HG03565 (cell line): ENCODE measurements around the gene OLIG1.

Source experiments
- ATAC-seq: cut with Tn5 transposase; IDR thresholded peaks from one replicate; pipeline ENCODE4 v1.9.1; 2021; ENCODE audit warnings: mild to moderate bottlenecking, moderate library complexity; ENCODE audit not compliant: unreplicated experiment

The OLIG1 gene

GRCh38 chr21:33030633-33031032 is 39.3 kb upstream of the OLIG1 start:
- no peak for ATAC-seq

- ATAC-seq = no peak
These were observed 38.6 kb upstream of the OLIG1 start for GRCh38 chr21:33031152-33031911.

GRCh38 chr21:33032434-33033047 is 37.4 kb upstream of the OLIG1 start:
- ATAC-seq = no peak

DNA sequence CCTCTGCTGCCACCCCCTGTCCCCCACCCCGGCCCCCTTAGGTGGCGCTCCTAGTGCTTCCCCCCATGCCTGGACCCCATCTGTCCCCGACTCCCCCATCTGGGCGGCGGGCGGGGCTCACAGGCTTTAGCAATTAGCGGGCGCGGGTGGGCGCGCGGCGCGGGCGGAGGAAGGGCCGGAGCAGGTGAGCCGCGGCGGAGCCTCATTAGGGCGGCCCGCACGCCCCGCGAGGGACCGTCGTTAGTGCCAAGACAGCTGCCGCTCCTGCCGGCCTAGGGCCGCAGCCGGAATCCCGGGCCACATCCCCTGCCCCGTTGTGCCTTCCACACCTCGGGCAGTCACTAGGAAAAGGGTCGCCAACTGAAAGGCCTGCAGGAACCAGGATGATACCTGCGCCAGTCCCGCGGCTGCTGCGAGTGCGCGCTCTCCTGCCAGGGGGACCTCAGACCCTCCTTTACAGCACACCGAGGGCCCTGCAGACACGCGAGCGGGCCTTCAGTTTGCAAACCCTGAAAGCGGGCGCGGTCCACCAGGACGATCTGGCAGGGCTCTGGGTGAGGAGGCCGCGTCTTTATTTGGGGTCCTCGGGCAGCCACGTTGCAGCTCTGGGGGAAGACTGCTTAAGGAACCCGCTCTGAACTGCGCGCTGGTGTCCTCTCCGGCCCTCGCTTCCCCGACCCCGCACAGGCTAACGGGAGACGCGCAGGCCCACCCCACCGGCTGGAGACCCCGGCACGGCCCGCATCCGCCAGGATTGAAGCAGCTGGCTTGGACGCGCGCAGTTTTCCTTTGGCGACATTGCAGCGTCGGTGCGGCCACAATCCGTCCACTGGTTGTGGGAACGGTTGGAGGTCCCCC is 36.6 kb upstream of the OLIG1 start:
- ATAC-seq = no peak

GRCh38 chr21:33033961-33034413 is 36.0 kb upstream of the OLIG1 start:
- no peak for ATAC-seq

GRCh38 chr21:33035147-33035546 is 34.8 kb upstream of the OLIG1 start:
- ATAC-seq = no peak

GRCh38 chr21:33036430-33037162 is 33.3 kb upstream of the OLIG1 start:
- no peak for ATAC-seq

DNA sequence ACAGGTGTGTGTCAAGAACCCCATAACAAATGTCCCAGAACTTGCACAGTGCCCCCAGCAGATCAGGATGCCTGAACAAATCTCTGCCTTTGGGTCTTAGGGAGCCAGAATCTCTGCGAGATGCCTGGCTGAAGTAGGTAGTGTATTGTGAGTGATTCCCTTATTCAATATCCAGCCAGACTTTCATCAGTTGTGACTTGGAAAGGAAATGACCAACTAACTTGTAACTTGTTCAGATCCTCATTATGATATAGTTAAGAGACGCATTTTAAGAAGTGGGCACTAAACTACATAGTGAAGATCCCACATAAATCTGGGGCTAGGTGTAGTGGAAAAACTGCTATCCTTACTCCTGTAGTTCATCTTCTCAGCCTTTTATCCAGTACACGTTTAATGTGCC is 32.4 kb upstream of the OLIG1 start:
- no peak for ATAC-seq

GRCh38 chr21:33039536-33039935 is 30.4 kb upstream of the OLIG1 start:
- ATAC-seq = no peak

DNA sequence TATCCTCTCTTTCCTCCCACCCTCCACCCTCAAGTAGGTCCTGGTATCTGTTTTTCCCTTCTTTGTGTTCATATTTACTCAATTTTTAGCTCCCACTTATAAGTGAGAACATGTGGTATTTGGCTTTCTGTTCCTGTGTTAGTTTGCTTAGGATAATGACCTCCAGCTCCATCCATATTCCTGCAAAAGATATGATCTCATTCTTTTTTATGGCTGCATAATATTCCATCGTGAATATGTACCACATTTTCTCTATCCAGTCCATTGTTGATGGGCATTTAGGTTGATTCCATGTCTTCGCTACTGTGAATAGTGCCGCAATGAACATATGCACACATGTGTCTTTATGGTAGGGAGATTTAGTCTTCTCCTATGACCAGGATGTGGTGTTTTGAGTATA is 29.7 kb upstream of the OLIG1 start:
- no peak for ATAC-seq

GRCh38 chr21:33041981-33042380 is 28.0 kb upstream of the OLIG1 start:
- ATAC-seq = no peak

DNA sequence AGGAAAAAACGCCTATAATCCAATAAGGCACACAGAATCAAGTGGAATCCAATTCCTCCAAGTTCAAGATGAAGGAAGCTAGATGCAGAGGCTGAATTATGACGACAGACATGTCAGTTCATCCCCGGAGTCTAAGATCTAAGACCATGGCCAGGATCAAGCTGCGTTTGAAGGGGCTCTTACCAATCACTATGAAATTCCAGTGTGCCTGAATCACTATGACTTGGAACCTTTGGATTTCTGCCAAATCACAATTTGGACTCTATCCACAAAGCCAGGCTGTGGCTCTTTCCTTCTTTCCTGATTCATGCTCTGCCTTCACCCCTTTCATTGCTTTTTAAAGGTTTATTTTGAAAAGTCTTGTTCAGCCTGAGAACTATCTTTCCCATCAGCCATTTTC is 27.1 kb upstream of the OLIG1 start:
- no peak for ATAC-seq

DNA sequence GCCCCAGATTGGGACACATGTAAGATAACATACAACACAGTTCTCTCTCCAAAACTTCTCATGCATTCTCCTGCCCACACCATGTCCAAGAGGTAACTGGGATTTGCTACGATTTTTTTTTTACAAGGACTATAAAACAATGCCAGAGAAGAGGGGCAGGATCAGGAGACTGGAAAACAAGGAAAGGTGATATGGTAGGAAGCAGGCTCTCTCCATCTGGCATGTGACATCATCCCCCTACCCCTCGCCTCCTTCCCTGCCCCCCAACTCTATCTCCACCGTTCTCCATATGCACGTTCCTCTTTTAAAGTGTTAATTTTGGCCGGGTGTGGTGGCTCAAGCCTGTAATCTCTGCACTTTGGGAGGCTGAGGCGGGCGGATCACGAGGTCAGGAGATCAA is 23.5 kb upstream of the OLIG1 start:
- ATAC-seq = no peak

DNA sequence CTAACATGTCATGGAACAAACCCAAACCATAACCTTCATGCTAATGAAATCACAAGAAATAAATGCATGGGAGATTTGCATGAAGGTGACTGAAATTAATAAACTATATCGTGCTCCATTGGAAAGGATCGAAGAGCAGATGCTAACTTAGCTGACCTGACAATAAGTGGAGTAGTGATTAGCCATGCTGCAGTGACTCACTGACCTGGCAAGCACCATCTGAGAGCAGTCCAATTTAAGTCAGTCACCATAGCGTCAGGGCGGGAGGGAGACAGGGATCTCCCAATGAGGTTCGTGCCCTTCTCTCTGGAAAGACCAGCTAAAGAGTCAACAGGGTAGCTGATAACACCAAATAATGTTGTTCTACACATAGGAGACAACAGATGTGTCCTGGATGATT is 22.7 kb upstream of the OLIG1 start:
- no peak for ATAC-seq

- no peak for ATAC-seq
These were observed 18.0 kb upstream of the OLIG1 start for GRCh38 chr21:33051925-33052324.

DNA sequence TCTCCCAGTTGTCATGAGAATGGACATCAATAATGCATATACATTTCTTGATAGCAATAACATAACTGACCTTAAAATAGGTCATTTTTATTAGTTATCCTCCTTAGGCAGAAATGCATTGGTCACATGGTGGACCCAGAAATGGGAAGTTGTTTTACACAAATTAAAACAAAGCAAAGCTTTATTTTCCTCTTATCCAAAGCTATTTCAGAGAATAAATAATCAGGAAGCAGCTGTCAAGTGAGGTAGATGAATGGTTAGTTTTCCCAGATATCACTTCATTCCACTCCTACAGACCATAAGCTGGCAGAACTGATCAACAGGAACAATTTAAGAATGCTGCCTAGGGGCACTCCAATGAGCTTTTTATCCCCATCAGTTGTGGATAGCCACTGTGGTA is 16.0 kb upstream of the OLIG1 start:
- ATAC-seq = no peak

DNA sequence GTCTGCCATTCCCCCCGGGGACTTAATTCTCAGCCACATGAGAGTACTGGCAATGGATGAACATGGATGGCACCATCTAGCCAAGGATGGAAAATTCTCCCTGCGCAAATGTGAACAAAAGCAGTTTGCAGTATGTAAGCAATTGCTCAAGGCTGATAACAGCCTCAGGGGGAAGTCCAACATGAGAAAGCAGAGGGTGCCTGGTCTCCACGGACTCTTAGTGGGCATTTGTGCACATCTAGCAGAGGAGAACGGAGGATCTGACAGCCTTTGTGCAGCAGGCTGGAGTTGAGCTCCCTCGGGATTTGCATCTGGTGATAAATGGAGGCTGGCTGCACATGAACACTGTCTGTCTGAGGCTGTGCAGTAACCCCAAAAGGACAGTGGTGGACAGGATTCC is 13.9 kb upstream of the OLIG1 start:
- no peak for ATAC-seq

DNA sequence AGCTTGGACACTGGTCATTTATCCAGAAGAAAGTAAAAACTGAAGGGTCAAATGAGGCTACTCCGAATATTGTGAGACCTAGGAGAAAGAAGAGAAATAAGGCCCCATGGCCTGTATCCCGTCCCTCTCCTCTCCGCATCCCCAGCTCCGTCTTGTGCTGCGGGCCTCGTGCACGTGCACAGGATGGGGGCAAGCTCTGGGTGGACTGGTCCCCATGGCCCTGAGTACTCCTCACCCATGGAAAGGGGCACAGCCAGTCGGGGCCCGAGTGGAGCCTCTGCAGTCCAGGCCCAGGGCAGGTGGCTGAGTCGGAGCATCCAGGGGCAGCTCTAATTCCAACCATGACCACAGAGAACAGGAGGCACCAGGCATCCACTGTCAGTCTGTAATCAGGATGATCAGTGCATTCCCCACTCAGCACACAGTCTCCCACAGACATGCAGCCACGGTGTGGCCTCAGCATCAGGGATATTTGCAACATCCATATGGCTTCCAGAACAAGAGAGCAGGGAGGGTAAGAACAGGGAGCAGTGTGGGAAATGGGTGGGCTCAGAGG is 12.5 kb upstream of the OLIG1 start:
- no peak for ATAC-seq

DNA sequence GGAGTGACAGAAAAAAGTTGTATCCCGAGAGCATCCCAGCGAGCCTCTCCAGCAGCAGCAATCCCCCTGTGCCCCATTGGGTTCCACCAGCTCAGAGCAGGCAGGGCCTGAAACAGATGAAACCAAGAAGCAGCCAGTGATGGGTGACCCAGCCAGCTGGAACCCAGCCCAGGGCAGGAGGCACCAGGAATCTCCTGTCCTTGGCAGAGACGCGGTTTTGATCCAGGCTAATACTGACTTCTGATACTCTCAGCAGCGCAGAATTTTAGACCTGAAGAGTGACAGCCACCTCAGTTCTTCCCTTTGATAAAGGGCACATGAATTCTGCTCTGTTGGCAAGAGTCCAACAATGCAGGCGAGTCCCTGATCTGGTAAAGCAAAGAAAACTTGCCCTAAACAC is 11.4 kb upstream of the OLIG1 start:
- ATAC-seq = no peak

DNA sequence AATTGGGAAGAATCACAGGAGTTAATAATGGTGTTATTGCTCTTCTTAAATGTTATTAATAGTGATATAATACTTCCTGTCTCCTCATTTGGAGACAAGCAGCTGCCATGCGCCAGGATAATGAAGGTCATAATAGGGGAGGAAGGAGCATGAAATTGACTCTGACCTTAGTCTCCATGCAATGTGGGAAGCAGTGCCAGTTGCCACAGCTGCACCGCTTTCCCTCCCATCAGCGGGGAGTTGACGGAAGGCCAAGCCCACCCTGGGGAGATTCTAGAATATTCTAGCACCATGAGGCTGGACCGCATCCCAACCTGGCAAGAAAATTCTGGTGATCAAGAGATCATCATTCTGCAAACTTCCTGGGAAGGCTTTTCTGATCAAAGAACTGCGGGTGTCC is 11.0 kb upstream of the OLIG1 start:
- ATAC-seq = no peak

DNA sequence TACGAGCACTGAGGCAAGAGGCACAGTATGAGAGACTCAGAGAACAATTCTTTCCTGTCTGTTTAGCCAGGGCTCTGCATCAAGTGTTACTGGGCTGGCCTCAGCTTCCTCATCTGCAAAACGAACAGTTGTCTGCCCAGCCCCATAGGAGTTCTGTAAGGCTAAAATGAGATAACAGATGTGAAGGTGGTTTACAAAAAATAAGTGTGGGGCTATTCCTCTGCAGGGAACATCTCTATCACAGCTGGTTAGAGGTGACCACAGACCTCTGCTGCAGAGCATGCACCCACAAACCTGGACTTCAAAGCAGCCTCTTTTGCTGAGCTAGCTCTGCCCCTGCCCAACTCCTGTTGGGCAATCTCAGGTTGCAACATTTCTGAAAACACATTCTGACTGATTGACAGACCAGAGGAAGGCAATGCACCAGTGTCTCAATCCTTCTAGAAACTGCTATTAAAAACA is 10.5 kb upstream of the OLIG1 start:
- ATAC-seq = no peak
